ENCODE data around the gene NCF4.

Gene NCF4

DNA sequence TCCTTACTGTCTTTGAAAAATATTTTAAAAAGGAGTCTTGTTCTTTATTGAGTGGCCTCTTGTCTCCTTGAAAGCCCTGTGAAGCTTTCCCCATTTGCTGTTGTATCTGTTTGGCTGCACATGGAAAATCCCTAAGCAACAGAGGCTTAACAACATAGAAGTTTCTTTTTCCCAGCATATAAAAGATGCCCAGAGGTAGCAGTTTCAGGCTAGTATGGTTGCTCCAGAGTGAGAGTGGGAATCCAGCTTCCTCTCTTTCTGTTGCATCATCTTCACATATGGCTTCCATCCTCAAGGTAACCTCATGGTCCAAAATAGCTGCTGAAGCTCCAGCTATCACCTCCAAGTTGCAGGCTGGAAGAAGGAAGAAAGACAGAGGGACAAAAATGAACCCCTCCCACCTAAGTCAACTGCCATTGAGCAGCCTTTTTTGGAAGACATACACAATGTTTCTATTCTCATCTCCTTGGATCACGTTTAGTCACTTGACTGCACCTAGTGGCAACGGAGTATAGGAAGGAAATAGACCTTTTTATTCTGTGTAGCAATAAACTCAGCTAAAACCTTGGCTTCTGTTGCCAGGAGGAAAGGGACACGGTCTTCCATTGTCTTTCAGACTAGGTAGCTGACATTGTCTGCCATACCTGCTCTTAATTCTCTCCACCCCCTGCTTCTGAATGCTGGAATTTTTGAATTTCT, 57.9 kb downstream of the NCF4 start:
- DNase-seq (ENCODE audit: low read depth in 2 of 3, low spot score in 2 of 3) = no peak

DNA sequence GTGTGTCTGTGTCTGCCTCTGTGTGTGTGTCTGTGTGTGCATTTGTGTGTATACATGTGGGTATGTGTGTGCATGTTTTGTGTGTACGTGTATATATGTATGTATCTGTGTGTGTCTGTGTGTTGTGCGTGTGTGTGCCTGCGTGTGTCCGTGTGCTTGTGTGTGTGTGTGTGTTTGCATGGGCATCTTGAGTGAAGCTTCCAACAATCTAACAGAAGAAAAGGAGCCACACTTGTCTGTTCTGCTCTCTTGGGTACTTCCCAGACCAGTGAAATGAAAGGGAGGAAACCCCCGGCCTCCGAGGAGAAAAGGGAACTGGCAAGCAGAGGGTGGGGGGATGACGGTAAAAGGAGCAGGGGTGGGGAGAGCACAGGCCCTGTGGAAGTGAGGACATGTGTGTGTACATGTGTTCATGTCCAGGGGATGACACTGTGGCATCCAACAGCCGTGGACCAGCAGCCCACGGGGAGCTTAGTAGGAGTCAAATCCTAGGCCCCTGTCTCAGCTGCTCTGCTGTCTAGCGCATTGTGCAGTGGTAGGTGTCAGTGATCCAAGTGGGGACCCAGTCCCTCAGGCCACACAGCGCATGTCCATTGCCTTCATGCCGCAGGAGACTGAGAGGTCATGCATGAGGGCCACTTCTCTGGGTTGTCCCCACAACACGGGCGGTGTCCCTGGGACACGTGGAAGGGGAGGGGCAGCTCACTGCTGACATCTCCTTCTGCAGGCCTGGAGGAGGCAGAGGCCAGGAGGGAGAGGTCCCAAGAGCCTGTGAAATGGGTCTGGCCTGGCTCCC, 60.7 kb downstream of the NCF4 start:
- no peak for DNase-seq (ENCODE audit: low read depth in 2 of 3, low spot score in 2 of 3)

DNA sequence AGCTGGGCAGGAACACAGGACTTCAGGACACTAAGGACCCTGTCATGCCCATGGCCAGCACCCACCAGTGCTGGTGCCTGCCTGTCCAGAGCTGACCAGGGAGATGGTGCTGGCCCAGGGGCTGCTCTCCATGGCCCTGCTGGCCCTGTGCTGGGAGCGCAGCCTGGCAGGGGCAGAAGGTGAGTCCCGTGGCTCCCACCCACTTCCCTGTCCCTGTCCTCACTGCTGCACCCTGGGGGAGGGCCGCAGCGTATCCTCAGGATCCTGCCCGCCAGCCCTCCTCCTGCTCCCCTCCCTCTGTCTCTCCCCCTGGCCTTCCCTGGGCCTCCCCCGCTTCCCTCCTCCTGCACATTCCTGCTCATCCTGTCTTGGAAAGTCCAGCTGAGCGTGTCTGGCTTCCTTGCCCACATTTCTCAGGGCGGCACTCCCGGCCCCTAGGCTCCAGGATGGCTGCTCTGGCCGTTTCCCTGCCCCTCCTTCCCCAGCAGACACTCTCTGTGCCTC, 61.4 kb downstream of the NCF4 start:
- no peak for DNase-seq (ENCODE audit: low read depth in 2 of 3, low spot score in 2 of 3)

DNA sequence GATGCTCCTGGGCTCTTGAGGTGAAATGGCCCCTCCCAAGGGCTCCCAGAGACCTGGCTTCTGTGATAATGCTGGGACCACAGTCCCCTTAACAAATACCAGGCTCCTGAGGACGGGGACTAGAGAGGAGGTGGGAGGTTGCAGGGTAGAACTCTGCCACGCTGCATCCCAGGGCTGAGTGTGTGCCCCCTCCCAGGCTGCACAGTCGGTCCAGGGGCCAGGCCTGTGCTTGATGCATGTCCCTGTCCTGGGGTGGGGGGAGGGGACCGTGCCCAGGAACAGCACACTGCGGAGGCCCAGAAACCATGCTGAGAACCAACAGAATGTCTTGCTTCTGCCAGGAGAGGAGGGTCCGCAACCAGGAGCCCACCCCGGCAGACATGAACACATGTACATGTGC, 61.9 kb downstream of the NCF4 start:
- DNase-seq (ENCODE audit: low read depth in 2 of 3, low spot score in 2 of 3) = no peak

DNA sequence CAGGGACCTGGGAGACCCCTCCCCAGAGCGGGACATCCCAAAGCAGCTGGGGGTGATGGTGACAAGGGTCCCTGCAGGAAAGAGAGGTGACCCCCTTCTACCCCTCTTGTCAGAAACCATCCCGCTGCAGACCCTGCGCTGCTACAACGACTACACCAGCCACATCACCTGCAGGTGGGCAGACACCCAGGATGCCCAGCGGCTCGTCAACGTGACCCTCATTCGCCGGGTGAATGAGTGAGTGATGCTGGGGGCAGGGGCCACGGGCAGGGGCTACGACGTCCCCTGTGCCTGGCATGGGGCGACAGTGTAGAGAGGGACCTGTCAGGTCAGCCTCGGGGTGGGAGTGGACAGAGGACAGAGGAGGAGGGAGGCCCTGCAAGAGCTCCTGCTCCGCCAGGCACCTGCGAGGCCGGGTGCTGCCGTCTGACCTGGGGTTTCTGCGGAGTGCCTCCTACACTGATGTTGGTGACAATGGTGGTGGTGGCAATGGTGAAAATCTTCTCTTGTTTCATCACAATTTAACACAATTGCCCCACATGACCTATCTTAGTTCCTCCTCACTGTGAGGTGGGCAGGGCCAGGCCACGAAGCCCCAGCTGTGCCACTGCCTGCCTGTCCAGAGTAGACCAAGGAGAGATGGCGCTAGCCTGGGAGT, 62.5 kb downstream of the NCF4 start:
- DNase-seq (ENCODE audit: low read depth in 2 of 3, low spot score in 2 of 3) = no peak

DNA sequence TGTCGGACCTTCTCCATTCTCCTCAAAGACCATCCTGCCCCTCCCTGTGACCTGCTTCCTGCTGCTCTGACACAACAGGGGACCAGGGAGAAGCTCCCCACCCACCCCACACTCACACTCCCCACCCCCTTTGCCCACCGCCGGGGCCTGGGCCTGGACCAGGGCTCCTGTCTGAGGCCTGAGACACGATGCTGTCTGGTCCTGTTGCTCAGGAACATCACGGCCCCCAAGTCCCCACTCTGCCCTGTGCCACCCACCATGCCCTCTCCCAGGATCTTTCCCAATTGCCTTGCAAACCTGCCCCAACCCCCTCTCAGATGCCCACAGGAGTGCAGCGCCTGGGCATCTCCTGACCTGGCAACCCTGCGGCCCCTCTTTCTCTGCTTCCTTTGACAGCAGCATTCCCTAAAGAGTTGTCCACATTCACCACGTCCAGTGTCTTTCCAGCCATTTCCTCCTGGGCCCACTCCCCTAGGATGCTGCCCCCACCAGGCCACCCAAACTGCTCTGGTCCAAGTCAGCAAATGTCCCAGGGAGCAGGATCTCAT, 63.4 kb downstream of the NCF4 start:
- DNase-seq (ENCODE audit: low read depth in 2 of 3, low spot score in 2 of 3) = no peak

DNA sequence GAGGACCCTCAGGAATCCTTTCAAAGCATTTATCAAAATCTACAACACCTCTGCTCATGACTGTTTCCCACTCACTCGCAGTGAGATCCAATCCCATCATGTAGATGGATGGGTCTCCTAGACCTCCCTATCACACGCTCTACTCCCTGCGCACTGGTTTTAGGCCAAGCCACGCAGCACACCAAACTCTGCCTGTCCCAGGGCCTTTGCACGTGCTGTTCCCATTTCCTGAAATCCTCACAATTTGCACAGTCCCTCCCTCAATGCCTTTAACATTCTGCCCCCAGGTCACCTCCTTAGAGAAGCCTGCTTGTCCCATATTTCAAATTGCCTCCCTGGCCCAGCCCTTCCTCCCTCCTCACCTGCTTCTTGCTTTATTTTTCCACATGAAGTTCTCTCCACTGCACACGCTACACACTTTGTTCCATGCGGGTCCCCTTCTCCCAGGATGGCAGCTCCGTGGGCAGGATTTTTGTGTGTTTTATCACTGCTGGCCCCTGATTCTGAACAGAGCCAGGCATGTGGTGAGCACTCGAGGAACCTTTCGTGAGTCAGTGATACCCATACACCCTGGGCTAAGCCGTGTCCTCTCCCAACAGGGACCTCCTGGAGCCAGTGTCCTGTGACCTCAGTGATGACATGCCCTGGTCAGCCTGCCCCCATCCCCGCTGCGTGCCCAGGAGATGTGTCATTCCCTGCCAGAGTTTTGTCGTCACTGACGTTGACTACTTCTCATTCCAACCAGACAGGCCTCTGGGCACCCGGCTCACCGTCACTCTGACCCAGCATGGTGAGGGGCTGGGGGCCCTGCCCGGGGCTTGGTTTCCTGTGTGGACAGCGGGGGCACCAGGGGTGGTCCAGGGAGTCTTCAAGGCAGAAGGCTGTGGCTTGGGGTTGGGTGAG, 64.8 kb downstream of the NCF4 start:
- no peak for DNase-seq (ENCODE audit: low read depth in 2 of 3, low spot score in 2 of 3)

DNA sequence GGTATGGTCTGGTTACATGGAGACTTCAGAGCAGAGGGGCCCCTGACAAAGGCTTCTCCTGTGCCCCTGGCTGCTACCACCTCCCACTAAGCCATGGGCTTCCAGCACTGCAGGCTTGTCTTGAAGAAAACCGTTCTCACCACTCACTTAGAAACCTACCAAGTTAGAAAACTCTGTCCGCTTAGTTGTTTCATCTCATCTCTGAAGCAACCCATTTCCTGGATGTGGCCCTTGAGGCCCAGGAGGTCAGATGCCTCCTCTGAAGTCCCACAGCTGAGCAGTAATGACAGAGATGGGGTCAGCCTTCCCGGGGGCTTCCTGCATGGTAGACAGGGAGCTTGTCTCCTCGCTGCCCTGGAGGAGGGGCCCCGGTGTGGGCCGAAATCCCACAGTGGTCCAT, 65.5 kb downstream of the NCF4 start:
- DNase-seq (ENCODE audit: low read depth in 2 of 3, low spot score in 2 of 3) = no peak

DNA sequence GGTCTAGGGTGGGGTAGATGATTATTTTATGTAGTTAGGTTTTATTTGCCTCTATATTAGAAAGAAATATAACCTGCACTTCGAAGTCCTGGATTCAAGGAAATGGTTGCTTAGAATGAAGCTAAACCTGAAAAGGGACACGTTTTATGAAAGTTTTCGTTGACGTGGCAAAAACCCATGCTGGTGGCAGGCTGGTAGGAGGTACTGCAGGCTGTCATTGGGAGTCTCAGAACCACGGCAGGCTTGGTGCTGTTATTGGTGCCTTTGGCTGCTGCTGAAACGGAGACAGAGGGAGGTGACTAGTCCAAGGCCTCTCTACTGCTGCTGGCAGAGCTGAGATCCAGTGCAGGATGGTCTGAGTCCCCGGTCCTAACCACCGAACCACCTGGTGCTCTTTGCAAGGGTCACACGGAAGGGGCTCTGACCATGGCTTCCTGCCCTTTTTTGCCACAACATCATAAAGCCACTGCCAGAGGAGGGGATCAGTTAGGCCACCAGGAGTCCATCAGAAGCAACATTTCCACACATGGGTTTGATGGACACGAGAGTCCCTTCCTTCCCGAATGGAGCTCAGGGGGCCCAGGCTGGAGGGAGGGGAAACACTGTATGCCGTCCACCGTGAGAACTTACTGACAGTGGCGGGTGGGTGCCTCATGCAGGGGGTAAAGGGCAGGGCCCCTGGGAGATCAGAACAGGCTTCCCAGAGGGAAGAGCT, 66.1 kb downstream of the NCF4 start:
- no peak for DNase-seq (ENCODE audit: low read depth in 2 of 3, low spot score in 2 of 3)

Measured in activated CD8-positive, alpha-beta memory T cell treated with anti-CD3 and anti-CD28 coated beads for 48 hours (primary cell).